IMR-90 (cell line): ENCODE measurements around the gene CADM2. TPM values are rescaled to one million over a fixed set of nuclear protein-coding genes. Genes with fewer than 3 reads are reported as not detected.

Source experiments
- ATAC-seq: fragments of 200-7000 bp; cut with Tn5 transposase; 2 replicates; pipeline ENCODE4 v1.9.1; 2020; ENCODE audit warnings: low read depth, mild to moderate bottlenecking, moderate library complexity
- BruUV-seq: library from RNA; stranded (reverse); fragments of 400-500 nt; replicated peaks from 2 replicates; lab custom pipeline; 2021; lab: Mats Ljungman, UMichigan
- CTCF ChIA-PET: fragments of 300-600 bp; formaldehyde crosslinking; extraction: SDS; loops from one replicate; lab custom pipeline; 2021; ENCODE audit warnings: antibody characterized with exemption; lab: Yijun Ruan, JAX
- POLR2A ChIA-PET: fragments of 300-600 bp; sonication (Branson Sonifier 250); formaldehyde crosslinking; loops from one replicate; lab custom pipeline; 2022; ENCODE audit warnings: antibody characterized with exemption; ENCODE audit not compliant: unreplicated experiment; lab: Charles Lee
- DNase-seq: peaks from one replicate; pipeline ENCODE4 v3.0.0; 2013
- H2AFZ ChIP-seq: replicated peaks from 2 replicates; pipeline ENCODE3; 2013; ENCODE audit warnings: low read length, mild to moderate bottlenecking; ENCODE audit not compliant: poor library complexity
- H2AK5ac ChIP-seq: 2 replicates; pipeline ENCODE4 v1.6.1; 2013; ENCODE audit warnings: low read depth, low read length, inconsistent platforms
- H2AK9ac ChIP-seq: replicated peaks from 2 replicates; pipeline ENCODE3; 2013; ENCODE audit warnings: mild to moderate bottlenecking, low read depth, low read length, moderate library complexity; ENCODE audit not compliant: poor library complexity
- H2BK120ac ChIP-seq: 2 replicates; pipeline ENCODE4 v1.6.1; 2013; ENCODE audit warnings: low read depth, low read length, inconsistent platforms
- H2BK15ac ChIP-seq: 3 replicates; pipeline ENCODE4 v1.6.1; 2013; ENCODE audit warnings: low read depth, low read length, inconsistent platforms
- H2BK20ac ChIP-seq: 2 replicates; pipeline ENCODE4 v1.6.1; 2013; ENCODE audit warnings: low read depth, mild to moderate bottlenecking, inconsistent platforms, low read length, moderate library complexity
- H2BK5ac ChIP-seq: 2 replicates; pipeline ENCODE4 v1.6.1; 2013; ENCODE audit warnings: mild to moderate bottlenecking, low read depth, low read length, inconsistent platforms; ENCODE audit not compliant: poor library complexity, severe bottlenecking
- H3K14ac ChIP-seq: replicated peaks from 2 replicates; pipeline ENCODE4 v1.6.1; 2013; ENCODE audit warnings: low read depth, low read length, inconsistent platforms
- H3K18ac ChIP-seq: 2 replicates; pipeline ENCODE4 v1.6.1; 2013; ENCODE audit warnings: low read depth, low read length, control low read depth
- H3K23ac ChIP-seq: 2 replicates; pipeline ENCODE4 v1.6.1; 2013; ENCODE audit warnings: low read depth, low read length, inconsistent platforms
- H3K27ac ChIP-seq: 2 replicates; pipeline ENCODE4 v1.5.1; 2013; ENCODE audit warnings: mild to moderate bottlenecking, control low read depth, low read length; ENCODE audit not compliant: insufficient read depth
- H3K27me3 ChIP-seq: 2 replicates; pipeline ENCODE4 v1.6.1; 2013; ENCODE audit warnings: low read length; ENCODE audit not compliant: control insufficient read depth, insufficient read depth
- H3K36me3 ChIP-seq: 2 replicates; pipeline ENCODE4 v1.6.1; 2013; ENCODE audit warnings: low read length, mixed read lengths; ENCODE audit not compliant: control insufficient read depth, insufficient read depth
- H3K4ac ChIP-seq: 2 replicates; pipeline ENCODE4 v1.6.1; 2013; ENCODE audit warnings: low read depth, low read length, inconsistent platforms
- H3K4me1 ChIP-seq: 2 replicates; pipeline ENCODE4 v1.6.1; 2013; ENCODE audit warnings: low read length, mixed read lengths; ENCODE audit not compliant: control insufficient read depth, insufficient read depth
- H3K4me2 ChIP-seq: 2 replicates; pipeline ENCODE4 v1.6.1; 2013; ENCODE audit warnings: low read depth, mild to moderate bottlenecking, control low read depth, low read length, moderate library complexity
- H3K4me3 ChIP-seq: 2 replicates; pipeline ENCODE4 v1.5.1; 2013; ENCODE audit warnings: low read depth, mild to moderate bottlenecking, control low read depth, low read length, moderate library complexity; ENCODE audit not compliant: insufficient read depth
- H3K56ac ChIP-seq: 2 replicates; pipeline ENCODE4 v1.6.1; 2013; ENCODE audit warnings: low read length, inconsistent platforms; ENCODE audit not compliant: insufficient read depth; ENCODE audit errors: extremely low read depth
- H3K79me1 ChIP-seq, 2 experiments: 2 replicates each; pipeline ENCODE4 v1.6.1; 2013; ENCODE audit warnings: low read length in 2 of 2, inconsistent platforms in 1 of 2, low read depth in 1 of 2
- H3K9ac ChIP-seq: 2 replicates; pipeline ENCODE4 v1.6.1; 2013; ENCODE audit warnings: low read depth, low read length, control low read depth
- H3K9me1 ChIP-seq: 2 replicates; pipeline ENCODE4 v1.6.1; 2013; ENCODE audit warnings: low read length, inconsistent platforms; ENCODE audit not compliant: insufficient read depth
- H3K9me3 ChIP-seq: 2 replicates; pipeline ENCODE4 v1.6.1; 2013; ENCODE audit warnings: low read length; ENCODE audit not compliant: control insufficient read depth, insufficient read depth
- H4K20me1 ChIP-seq: 2 replicates; pipeline ENCODE4 v1.6.1; 2013; ENCODE audit warnings: low read length, inconsistent platforms; ENCODE audit not compliant: insufficient read depth
- H4K5ac ChIP-seq: 2 replicates; pipeline ENCODE4 v1.6.1; 2013; ENCODE audit warnings: mild to moderate bottlenecking, low read depth, low read length, control low read depth
- H4K8ac ChIP-seq, 2 experiments: 2 replicates each; pipeline ENCODE4 v1.6.1; 2013; ENCODE audit warnings: low read depth in 2 of 2, low read length in 2 of 2, control low read depth in 1 of 2, inconsistent platforms in 1 of 2
- H4K91ac ChIP-seq: 2 replicates; pipeline ENCODE4 v1.6.1; 2013; ENCODE audit warnings: low read depth, low read length, inconsistent platforms; ENCODE audit not compliant: insufficient read depth
- BHLHE40 ChIP-seq: fragments of 150-350 bp; IDR thresholded peaks from 2 replicates; pipeline ENCODE4 v1.6.1; 2016; ENCODE audit warnings: mild to moderate bottlenecking, low read depth, low read length
- CEBPB ChIP-seq: IDR thresholded peaks from 2 replicates; pipeline ENCODE4 v1.6.1; 2012; ENCODE audit warnings: low read depth, low read length, improper control_type of control experiment
- FOS ChIP-seq: fragments of 150-350 bp; IDR thresholded peaks from 2 replicates; pipeline ENCODE4 v1.6.1; 2016; ENCODE audit warnings: low read depth, low read length
- MAZ ChIP-seq: IDR thresholded peaks from 2 replicates; pipeline ENCODE4 v1.6.1; 2012; ENCODE audit warnings: low read depth, mild to moderate bottlenecking, low read length, improper control_type of control experiment, moderate library complexity, borderline replicate concordance
- MXI1 ChIP-seq: IDR thresholded peaks from 2 replicates; pipeline ENCODE4 v1.6.1; 2012; ENCODE audit warnings: low read depth, mild to moderate bottlenecking, low read length, moderate library complexity, borderline replicate concordance
- NFE2L2 ChIP-seq: fragments of 150-350 bp; IDR thresholded peaks from 2 replicates; pipeline ENCODE4 v1.6.1; 2016; ENCODE audit warnings: low read depth, mild to moderate bottlenecking, low read length
- POLR2A ChIP-seq: IDR thresholded peaks from 2 replicates; pipeline ENCODE4 v1.6.1; 2012; ENCODE audit warnings: mild to moderate bottlenecking, low read depth, low read length
- RAD21 ChIP-seq: IDR thresholded peaks from 2 replicates; pipeline ENCODE4 v1.6.1; 2012; ENCODE audit warnings: low read length, improper control_type of control experiment
- RCOR1 ChIP-seq: IDR thresholded peaks from 2 replicates; pipeline ENCODE4 v1.6.1; 2012; ENCODE audit warnings: mild to moderate bottlenecking, low read length, improper control_type of control experiment; ENCODE audit not compliant: insufficient replicate concordance
- RFX5 ChIP-seq: IDR thresholded peaks from 2 replicates; pipeline ENCODE4 v1.8.0; 2012; ENCODE audit warnings: low read depth, mild to moderate bottlenecking, low read length, moderate library complexity
- WGBS, 2 experiments: methylation state at CpG; one replicate each; pipeline versions ENCODE4 v1.1.5 to v1.1.7; 2013; ENCODE audit warnings: missing lambda C conversion rate in 2 of 2; ENCODE audit not compliant: insufficient read length in 1 of 2; ENCODE audit errors: extremely low coverage in 2 of 2; 5-methylcytosine and 5-hydroxymethylcytosine counted together
- dilution Hi-C: fragments of 300-500 bp; cut with HindIII; formaldehyde crosslinking; loops from one replicate; pipeline ENCODE4 v1.14.3; 2018; ENCODE audit warnings: low sequenced_read_pairs; ENCODE audit not compliant: unreplicated experiment
- in situ Hi-C: fragments of 300-500 bp; cut with MboI; formaldehyde crosslinking; loops from 3 replicates; pipeline ENCODE4 v1.14.3; 2019; ENCODE audit warnings: low sequenced_read_pairs, inconsistent platforms, mixed read lengths
- intact Hi-C: fragments of 100-400 bp; cut with micrococcal nuclease; formaldehyde crosslinking; loops from 2 replicates; pipeline ENCODE4 v1.10.0; 2022
- polyA plus RNA-seq, 3 experiments: library from polyadenylated mRNA; depleted of rRNA; stranded (reverse); fragments of >200 nt; gene quantifications; 2 replicates each; pipeline ENCODE4 v1.2.3, GENCODE V29; 2012; ENCODE audit warnings: low replicate concordance in 1 of 3
- total RNA-seq: library from RNA; depleted of rRNA; stranded (reverse); fragments of >200 nt; gene quantifications from 2 replicates; pipeline ENCODE4 v1.2.3, GENCODE V29; 2012
- TF ChIP-seq, protein P1 (sequence below): conservative IDR thresholded peaks from 2 replicates; pipeline ENCODE4 v1.5.1; 2012; ENCODE audit warnings: mild to moderate bottlenecking, low read depth, low read length, improper control_type of control experiment
- TF ChIP-seq, protein P2 (sequence below): fragments of 150-350 bp; IDR thresholded peaks from 2 replicates; pipeline ENCODE4 v1.6.1; 2016; ENCODE audit warnings: low read depth, mild to moderate bottlenecking, low read length, moderate library complexity, borderline replicate concordance

Gene CADM2
- total and polyA plus RNA-seq, 2 of the 4 experiments (the other 2 are of a cell fraction): not detected

DNA sequence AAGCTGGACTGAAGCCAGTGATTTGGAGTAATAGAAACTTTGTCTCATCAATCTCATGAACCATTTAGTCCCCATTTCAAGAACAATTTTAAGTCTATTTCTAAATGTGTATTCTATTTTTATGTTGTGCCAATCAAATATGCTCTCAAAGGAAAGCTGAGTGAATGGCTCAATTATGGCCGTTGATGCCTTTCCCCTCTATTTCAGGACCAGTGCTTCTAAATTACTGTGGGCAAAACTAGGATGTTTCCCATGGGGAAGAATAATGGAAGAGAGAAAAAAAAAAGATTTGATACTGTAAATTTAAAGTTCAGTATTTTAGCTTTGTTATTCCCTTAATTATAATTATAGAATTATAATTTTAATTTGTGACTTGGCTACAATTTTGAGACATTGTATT, 110.1 kb downstream of the CADM2 start:
- Histone ChIP-seq H2BK15ac (no peak overlapping the region), H3K14ac (no peak overlapping the region), H3K9me1 (no peaks in the 10 kb centered on the region; the same call in 1 of the 2 replicates), H3K9ac (no peak overlapping the region), H3K79me1 (no peaks in the 10 kb centered on the region), H3K56ac (no peak overlapping the region), H3K4me1 (no peaks in the 10 kb centered on the region), H4K5ac (no peak overlapping the region), H3K4me3 (no peak overlapping the region), H2BK120ac (no peak overlapping the region), H3K36me3 (no peaks in the 10 kb centered on the region), H2BK20ac (no peak overlapping the region), H4K8ac (no peak overlapping the region), H3K27ac (no peak overlapping the region), H3K4me2 (no peak overlapping the region), H3K18ac (no peak overlapping the region), H2BK5ac (no peak overlapping the region), H4K91ac (no peak overlapping the region), H4K20me1 (no peaks in the 10 kb centered on the region), H2AK9ac (no peak overlapping the region), H3K23ac (no peak overlapping the region), H3K27me3 (no peaks in the 10 kb centered on the region), H3K4ac (no peak overlapping the region), H2AK5ac (no peak overlapping the region), H2AFZ (no peak overlapping the region), H3K9me3 (peaks cover 2% of the 10 kb centered on the region; the same call in 1 of the 2 replicates)
- TF ChIP-seq RCOR1 (no peak), MXI1 (no peak), RFX5 (no peak), POLR2A (no peak), BHLHE40 (no peak), CEBPB (no peak), MAZ (no peak), RAD21 (no peak), FOS (no peak), NFE2L2 (no peak)
- TF ChIP-seq, protein P1, sequence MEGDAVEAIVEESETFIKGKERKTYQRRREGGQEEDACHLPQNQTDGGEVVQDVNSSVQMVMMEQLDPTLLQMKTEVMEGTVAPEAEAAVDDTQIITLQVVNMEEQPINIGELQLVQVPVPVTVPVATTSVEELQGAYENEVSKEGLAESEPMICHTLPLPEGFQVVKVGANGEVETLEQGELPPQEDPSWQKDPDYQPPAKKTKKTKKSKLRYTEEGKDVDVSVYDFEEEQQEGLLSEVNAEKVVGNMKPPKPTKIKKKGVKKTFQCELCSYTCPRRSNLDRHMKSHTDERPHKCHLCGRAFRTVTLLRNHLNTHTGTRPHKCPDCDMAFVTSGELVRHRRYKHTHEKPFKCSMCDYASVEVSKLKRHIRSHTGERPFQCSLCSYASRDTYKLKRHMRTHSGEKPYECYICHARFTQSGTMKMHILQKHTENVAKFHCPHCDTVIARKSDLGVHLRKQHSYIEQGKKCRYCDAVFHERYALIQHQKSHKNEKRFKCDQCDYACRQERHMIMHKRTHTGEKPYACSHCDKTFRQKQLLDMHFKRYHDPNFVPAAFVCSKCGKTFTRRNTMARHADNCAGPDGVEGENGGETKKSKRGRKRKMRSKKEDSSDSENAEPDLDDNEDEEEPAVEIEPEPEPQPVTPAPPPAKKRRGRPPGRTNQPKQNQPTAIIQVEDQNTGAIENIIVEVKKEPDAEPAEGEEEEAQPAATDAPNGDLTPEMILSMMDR: no peak
- TF ChIP-seq, protein P2, sequence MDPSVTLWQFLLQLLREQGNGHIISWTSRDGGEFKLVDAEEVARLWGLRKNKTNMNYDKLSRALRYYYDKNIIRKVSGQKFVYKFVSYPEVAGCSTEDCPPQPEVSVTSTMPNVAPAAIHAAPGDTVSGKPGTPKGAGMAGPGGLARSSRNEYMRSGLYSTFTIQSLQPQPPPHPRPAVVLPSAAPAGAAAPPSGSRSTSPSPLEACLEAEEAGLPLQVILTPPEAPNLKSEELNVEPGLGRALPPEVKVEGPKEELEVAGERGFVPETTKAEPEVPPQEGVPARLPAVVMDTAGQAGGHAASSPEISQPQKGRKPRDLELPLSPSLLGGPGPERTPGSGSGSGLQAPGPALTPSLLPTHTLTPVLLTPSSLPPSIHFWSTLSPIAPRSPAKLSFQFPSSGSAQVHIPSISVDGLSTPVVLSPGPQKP: no peak
- in situ Hi-C loops (no loop called here), dilution Hi-C loops (no loop called here), intact Hi-C loops (no loop called here)
- ATAC-seq: no peak
- POLR2A ChIA-PET: no interaction called here
- CTCF ChIA-PET: no interaction called here
- no peak for DNase-seq
- BruUV-seq: no TSS peak
- WGBS, 2 experiments: no CpG with 5 or more reads among the region's 1 CpG
